ENCODE data around the gene ARFGAP2. TPM values are rescaled to one million over a fixed set of nuclear protein-coding genes. Genes with fewer than 3 reads are reported as not detected.
A peak's percentile ranks its signal among the peaks of the same experiment; 100 is the strongest.

The ARFGAP2 gene
- total RNA-seq, 2 donors from 2014 or later = 84.6 to 86.0 TPM

DNA sequence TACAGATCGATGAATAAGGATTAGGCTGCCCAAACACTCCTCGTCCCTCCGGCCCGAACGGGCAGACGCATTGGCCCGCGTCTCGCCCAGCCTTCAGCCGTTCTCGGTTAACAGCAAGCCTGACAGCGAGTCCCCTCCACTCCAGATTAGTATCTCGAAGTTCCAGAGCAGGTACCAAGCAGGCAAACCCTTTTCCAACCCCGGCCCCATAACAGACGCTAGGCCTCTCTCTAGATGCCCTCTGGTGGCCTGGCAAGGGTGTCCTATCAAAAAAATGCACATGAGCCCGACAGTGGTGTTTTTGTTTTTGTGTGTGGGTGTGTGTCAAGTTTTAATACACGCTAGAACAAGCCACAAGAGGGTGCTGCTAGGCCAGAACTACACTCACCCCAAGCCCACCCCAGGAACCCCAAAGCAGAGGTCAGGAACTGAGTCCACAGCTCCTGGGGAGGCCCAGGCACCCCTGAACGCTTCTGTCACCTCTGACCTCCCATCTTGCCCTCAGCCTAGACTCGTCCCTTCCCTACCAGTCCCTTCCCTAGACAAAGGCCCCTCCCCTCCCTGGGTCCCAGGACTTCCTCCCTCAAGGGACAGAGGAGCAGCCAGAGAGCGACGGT is 658 bp upstream of the ARFGAP2 start:
- TF ChIP-seq, protein P1, sequence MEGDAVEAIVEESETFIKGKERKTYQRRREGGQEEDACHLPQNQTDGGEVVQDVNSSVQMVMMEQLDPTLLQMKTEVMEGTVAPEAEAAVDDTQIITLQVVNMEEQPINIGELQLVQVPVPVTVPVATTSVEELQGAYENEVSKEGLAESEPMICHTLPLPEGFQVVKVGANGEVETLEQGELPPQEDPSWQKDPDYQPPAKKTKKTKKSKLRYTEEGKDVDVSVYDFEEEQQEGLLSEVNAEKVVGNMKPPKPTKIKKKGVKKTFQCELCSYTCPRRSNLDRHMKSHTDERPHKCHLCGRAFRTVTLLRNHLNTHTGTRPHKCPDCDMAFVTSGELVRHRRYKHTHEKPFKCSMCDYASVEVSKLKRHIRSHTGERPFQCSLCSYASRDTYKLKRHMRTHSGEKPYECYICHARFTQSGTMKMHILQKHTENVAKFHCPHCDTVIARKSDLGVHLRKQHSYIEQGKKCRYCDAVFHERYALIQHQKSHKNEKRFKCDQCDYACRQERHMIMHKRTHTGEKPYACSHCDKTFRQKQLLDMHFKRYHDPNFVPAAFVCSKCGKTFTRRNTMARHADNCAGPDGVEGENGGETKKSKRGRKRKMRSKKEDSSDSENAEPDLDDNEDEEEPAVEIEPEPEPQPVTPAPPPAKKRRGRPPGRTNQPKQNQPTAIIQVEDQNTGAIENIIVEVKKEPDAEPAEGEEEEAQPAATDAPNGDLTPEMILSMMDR (conservative IDR thresholded peaks at IDR 0.05) = peak; percentile 76
- 16 to 20% methylated on average over 12 to 21 of the region's 21 CpGs for WGBS, 2 experiments (ENCODE audit: insufficient coverage in 1 of 2, insufficient read length in 1 of 2)
- peak overlapping the region; percentile 99 for H3K27ac Mint-ChIP-seq
- H3K4me1 Mint-ChIP-seq = peaks cover 8% of the 10 kb centered on the region
- Histone ChIP-seq H3K27me3 (ENCODE audit: control insufficient read depth, insufficient read depth, low read length, poor library complexity, severe bottlenecking) (no peaks in the 10 kb centered on the region), H3K4me3 (ENCODE audit: low read length) (peak overlapping the region; percentile 100), H3K9me3 (ENCODE audit: control insufficient read depth, low read length) (no peaks in the 10 kb centered on the region), H3K9ac (ENCODE audit: extremely low read depth, low read length, poor library complexity, severe bottlenecking) (peak overlapping the region; percentile 99), H3K36me3 (ENCODE audit: control insufficient read depth, insufficient read depth, low read length) (peaks cover 43% of the 10 kb centered on the region), H3K27ac (ENCODE audit: low read depth, low read length) (peak overlapping the region; percentile 93), H3K4me1 (ENCODE audit: control insufficient read depth, insufficient read depth, low read length) (peaks cover 8% of the 10 kb centered on the region)
- peak overlapping the region; percentile 98 for H3K4me3 Mint-ChIP-seq
- H3K9me3 Mint-ChIP-seq = no peaks in the 10 kb centered on the region
- H3K27me3 Mint-ChIP-seq (ENCODE audit: insufficient read depth) = no peaks in the 10 kb centered on the region
- peaks cover 32% of the 10 kb centered on the region for H3K36me3 Mint-ChIP-seq (ENCODE audit: low read depth)
- DNase-seq = peak; percentile 90

DNA sequence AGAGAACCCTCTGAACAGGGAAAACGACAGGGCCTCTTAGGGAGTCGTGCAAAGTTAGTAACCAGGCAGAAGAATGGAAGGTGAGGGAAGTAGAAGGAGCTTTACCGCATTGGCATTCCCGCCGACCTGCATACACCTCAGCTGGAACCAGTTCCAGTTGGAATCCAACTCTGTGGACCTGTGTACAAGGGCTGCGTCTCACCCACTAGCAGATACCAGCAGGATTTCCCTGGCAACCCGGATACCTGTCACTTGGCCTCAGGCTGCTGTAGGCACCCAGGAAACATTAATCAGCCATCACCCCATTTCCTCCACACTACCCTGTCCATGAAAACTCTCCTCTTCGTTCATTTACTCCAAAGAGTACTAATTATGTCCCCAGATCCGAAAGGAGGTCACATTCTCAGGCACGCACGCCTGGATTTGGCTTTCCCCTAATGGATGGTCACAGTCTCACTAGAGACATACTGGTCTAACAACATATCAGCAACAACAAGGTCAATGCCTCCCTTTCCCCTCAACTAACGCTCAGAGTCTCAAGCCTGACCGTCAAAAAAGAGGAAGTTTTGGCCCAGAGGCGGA is 842 bp downstream of the ARFGAP2 start:
- H3K27me3 ChIP-seq (ENCODE audit: control insufficient read depth, insufficient read depth, low read length, poor library complexity, severe bottlenecking) = no peaks in the 10 kb centered on the region
- Mint-ChIP-seq H3K4me1 (peaks cover 8% of the 10 kb centered on the region), H3K27ac (peak overlapping the region; percentile 100), H3K27me3 (ENCODE audit: insufficient read depth) (no peaks in the 10 kb centered on the region), H3K9me3 (no peaks in the 10 kb centered on the region), H3K36me3 (ENCODE audit: low read depth) (peaks cover 43% of the 10 kb centered on the region), H3K4me3 (peak overlapping the region; percentile 98)
- H3K36me3 ChIP-seq (ENCODE audit: control insufficient read depth, insufficient read depth, low read length) = peaks cover 58% of the 10 kb centered on the region
- DNase-seq = no peak
- peaks cover 8% of the 10 kb centered on the region for H3K4me1 ChIP-seq (ENCODE audit: control insufficient read depth, insufficient read depth, low read length)
- H3K9me3 ChIP-seq (ENCODE audit: control insufficient read depth, low read length) = no peaks in the 10 kb centered on the region
- TF ChIP-seq, protein P1 (conservative IDR thresholded peaks at IDR 0.05) = no peak
- peak overlapping the region; percentile 99 for H3K9ac ChIP-seq (ENCODE audit: extremely low read depth, low read length, poor library complexity, severe bottlenecking)
- H3K27ac ChIP-seq (ENCODE audit: low read depth, low read length) = peak overlapping the region; percentile 83
- 49 to 60% methylated on average over 10 to 14 of the region's 14 CpGs for WGBS, 2 experiments (ENCODE audit: insufficient coverage in 1 of 2, insufficient read length in 1 of 2)
- H3K4me3 ChIP-seq (ENCODE audit: low read length) = peak overlapping the region; percentile 100

DNA sequence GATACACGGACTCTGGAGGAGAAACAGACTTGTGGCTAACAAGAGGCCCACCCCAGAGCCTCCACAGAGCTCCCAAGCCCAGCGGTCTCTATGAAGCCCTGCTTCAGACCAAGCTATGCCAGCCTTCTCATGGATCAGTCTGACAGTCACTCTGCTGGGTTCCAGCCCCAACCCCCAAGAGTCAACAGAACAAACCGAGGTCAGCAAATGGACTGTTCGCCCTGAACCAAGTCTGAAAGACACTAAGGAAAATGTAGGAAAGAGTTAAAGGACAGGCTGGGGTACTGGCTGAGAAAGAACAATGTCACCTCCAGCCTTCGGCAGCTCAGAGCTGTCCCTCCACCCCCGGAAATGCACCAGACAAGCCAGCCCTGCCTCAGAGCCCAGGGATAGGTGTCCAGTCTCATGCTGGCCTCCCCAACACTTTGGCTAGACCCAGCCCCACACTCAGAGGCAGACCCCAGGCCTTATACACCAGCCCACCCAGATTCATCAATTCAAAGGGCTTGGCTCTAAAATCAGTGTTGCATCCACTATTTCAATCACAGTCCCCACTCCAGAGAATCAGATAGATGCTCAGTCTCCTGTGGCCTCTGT is 3.8 kb downstream of the ARFGAP2 start:
- DNase-seq = no peak
- H3K36me3 ChIP-seq (ENCODE audit: control insufficient read depth, insufficient read depth, low read length) = peaks cover 66% of the 10 kb centered on the region
- Mint-ChIP-seq H3K4me1 (peaks cover 6% of the 10 kb centered on the region), H3K36me3 (ENCODE audit: low read depth) (peaks cover 54% of the 10 kb centered on the region), H3K27ac (no peak overlapping the region), H3K27me3 (ENCODE audit: insufficient read depth) (no peaks in the 10 kb centered on the region), H3K4me3 (no peak overlapping the region), H3K9me3 (no peaks in the 10 kb centered on the region)
- no peaks in the 10 kb centered on the region for H3K27me3 ChIP-seq (ENCODE audit: control insufficient read depth, insufficient read depth, low read length, poor library complexity, severe bottlenecking)
- 82 to 87% methylated on average over 6 of the region's 6 CpGs for WGBS, 2 experiments (ENCODE audit: insufficient coverage in 1 of 2, insufficient read length in 1 of 2)
- no peak overlapping the region for H3K4me3 ChIP-seq (ENCODE audit: low read length)
- TF ChIP-seq, protein P1 (conservative IDR thresholded peaks at IDR 0.05) = no peak
- H3K27ac ChIP-seq (ENCODE audit: low read depth, low read length) = no peak overlapping the region
- no peak overlapping the region for H3K9ac ChIP-seq (ENCODE audit: extremely low read depth, low read length, poor library complexity, severe bottlenecking)
- no peaks in the 10 kb centered on the region for H3K9me3 ChIP-seq (ENCODE audit: control insufficient read depth, low read length)
- peaks cover 8% of the 10 kb centered on the region for H3K4me1 ChIP-seq (ENCODE audit: control insufficient read depth, insufficient read depth, low read length)
